HepG2 (cell line): Measurements from ENCODE around the gene CHFR. TPM values are rescaled to one million over a fixed set of nuclear protein-coding genes. Genes with fewer than 3 reads are reported as not detected.

Experiments
- ATAC-seq: fragments of 200-7000 bp; cut with Tn5 transposase; 3 replicates; pipeline ENCODE4 v1.9.1; 2020; ENCODE audit warnings: mild to moderate bottlenecking, moderate library complexity
- BruUV-seq: library from RNA; stranded (reverse); fragments of 400-500 nt; replicated peaks from 2 replicates; lab custom pipeline; 2021; lab: Mats Ljungman, UMichigan
- CTCF ChIA-PET: fragments of 300-600 bp; formaldehyde crosslinking; extraction: SDS; loops from one replicate; lab custom pipeline; 2021; ENCODE audit warnings: low total read pairs, inconsistent platforms, low intra/inter-chr PET ratio; lab: Yijun Ruan, JAX
- POLR2A ChIA-PET: fragments of 350-600 bp; sonication (Branson Sonifier 250); formaldehyde crosslinking; loops from one replicate; lab custom pipeline; 2020; ENCODE audit warnings: antibody characterized with exemption, inconsistent platforms; lab: Yijun Ruan, JAX
- DNase-seq: peaks from one replicate; pipeline ENCODE4 v3.0.0-alpha.2; 2015; ENCODE audit warnings: low spot score
- FAIRE-seq: peaks from 3 replicates; lab custom pipeline; 2011; peaks lifted over from hg19 to GRCh38; lab: Jason Lieb, UNC
- H2AFZ ChIP-seq: one replicate; pipeline ENCODE4 v1.6.1; 2011; ENCODE audit warnings: low read length, inconsistent platforms
- H3K27ac ChIP-seq: fragments of 300-600 bp; 3 replicates; pipeline ENCODE4 v1.8.0; 2011; ENCODE audit warnings: mixed run types, mild to moderate bottlenecking, mixed read lengths, low read length, inconsistent platforms; ENCODE audit not compliant: insufficient read depth; ENCODE audit errors: extremely low read length
- H3K27me3 ChIP-seq, 2 experiments: fragments of 200-600 bp in 1 of 2; 2 replicates in 1 of 2; 3 replicates in 1 of 2; pipeline versions ENCODE4 v1.6.0 to v1.8.0; 2011; ENCODE audit warnings: low read length in 2 of 2, mild to moderate bottlenecking in 2 of 2, moderate library complexity in 2 of 2, inconsistent platforms in 1 of 2; ENCODE audit not compliant: insufficient read depth in 2 of 2, control insufficient read depth in 1 of 2
- H3K36me3 ChIP-seq, 2 experiments: fragments of 200-600 bp in 1 of 2; replicated peaks in 1 of 2; 2 replicates in 1 of 2; 3 replicates in 1 of 2; pipeline versions ENCODE4 v1.5.1 to v1.8.0; 2011; ENCODE audit warnings: low read length in 2 of 2, inconsistent platforms in 1 of 2; ENCODE audit not compliant: insufficient read depth in 2 of 2, control insufficient read depth in 1 of 2
- H3K4me1 ChIP-seq: 2 replicates; pipeline ENCODE4 v1.5.1; 2012; ENCODE audit warnings: low read length, inconsistent platforms; ENCODE audit not compliant: insufficient read depth
- H3K4me2 ChIP-seq: 2 replicates; pipeline ENCODE4 v1.6.0; 2011; ENCODE audit warnings: low read depth, low read length, inconsistent platforms
- H3K4me3 ChIP-seq, 3 experiments: fragments of 200-600 bp in 1 of 3; sonication (generic), shearing (Covaris generic) in 1 of 3; replicated peaks in 1 of 3; 2 replicates each; pipeline ENCODE4 v1.5.1; 2011 to 2016; ENCODE audit warnings: low read length in 3 of 3, inconsistent platforms in 2 of 3, low read depth in 2 of 3, mild to moderate bottlenecking in 2 of 3, control low read depth in 1 of 3, mixed read lengths in 1 of 3; ENCODE audit not compliant: insufficient read depth in 1 of 3
- H3K79me2 ChIP-seq: one replicate; pipeline ENCODE4 v1.6.1; 2011; ENCODE audit warnings: low read length, inconsistent platforms; ENCODE audit not compliant: insufficient read depth
- H3K9ac ChIP-seq: 2 replicates; pipeline ENCODE4 v1.6.0; 2011; ENCODE audit warnings: mild to moderate bottlenecking, low read depth, low read length, inconsistent platforms; ENCODE audit not compliant: insufficient read depth
- H3K9me3 ChIP-seq: 2 replicates; pipeline ENCODE4 v1.5.1; 2012; ENCODE audit warnings: mild to moderate bottlenecking, low read length
- H4K20me1 ChIP-seq: 2 replicates; pipeline ENCODE4 v1.6.0; 2011; ENCODE audit warnings: inconsistent platforms, mild to moderate bottlenecking, low read length, moderate library complexity; ENCODE audit not compliant: insufficient read depth
- ARNTL ChIP-seq: sonication (generic); formaldehyde crosslinking; IDR thresholded peaks from 2 replicates; pipeline ENCODE4 v1.4.0; 2020; ENCODE audit warnings: mild to moderate bottlenecking, missing genetic modification reagents
- ATRX ChIP-seq: sonication (generic); formaldehyde crosslinking; IDR thresholded peaks from 2 replicates; pipeline ENCODE4 v1.4.0; 2020; ENCODE audit warnings: missing genetic modification reagents, borderline replicate concordance
- CAMTA2 ChIP-seq: sonication (generic); formaldehyde crosslinking; IDR thresholded peaks from 2 replicates; pipeline ENCODE4 v1.4.0; 2020; ENCODE audit warnings: mild to moderate bottlenecking, missing genetic modification reagents, borderline replicate concordance
- CBX5 ChIP-seq: sonication (generic); formaldehyde crosslinking; IDR thresholded peaks from 2 replicates; pipeline ENCODE4 v1.4.0; 2020; ENCODE audit warnings: missing genetic modification reagents, borderline replicate concordance
- CEBPB ChIP-seq: IDR thresholded peaks from 2 replicates; pipeline ENCODE4 v1.6.1; 2011; ENCODE audit warnings: low read depth, low read length, improper control_type of control experiment, borderline replicate concordance
- FOXO1 ChIP-seq: sonication (generic); formaldehyde crosslinking; IDR thresholded peaks from 2 replicates; pipeline ENCODE4 v1.4.0; 2020; ENCODE audit warnings: missing genetic modification reagents
- MAFK ChIP-seq, 2 experiments: IDR thresholded peaks in 1 of 2; conservative IDR thresholded peaks in 1 of 2; 2 replicates each; pipeline ENCODE4 v1.6.1; 2011; ENCODE audit warnings: improper control_type of control experiment in 2 of 2, low read length in 2 of 2
- NRL ChIP-seq: sonication (generic); formaldehyde crosslinking; IDR thresholded peaks from 2 replicates; pipeline ENCODE4 v1.5.0; 2020; ENCODE audit warnings: missing genetic modification reagents, mild to moderate bottlenecking, moderate library complexity, borderline replicate concordance
- POLR2A ChIP-seq, 2 experiments: IDR thresholded peaks; 2 replicates each; pipeline ENCODE4 v1.6.1; 2011; ENCODE audit warnings: low read depth in 2 of 2, low read length in 2 of 2, mild to moderate bottlenecking in 1 of 2, moderate library complexity in 1 of 2; ENCODE audit not compliant: insufficient read depth in 1 of 2
- SETDB1 ChIP-seq: sonication (generic); formaldehyde crosslinking; IDR thresholded peaks from 2 replicates; pipeline ENCODE4 v1.5.1; 2020; ENCODE audit warnings: missing genetic modification reagents, mild to moderate bottlenecking, borderline replicate concordance
- XBP1 ChIP-seq: sonication (generic); formaldehyde crosslinking; IDR thresholded peaks from 2 replicates; pipeline ENCODE4 v1.5.0; 2020; ENCODE audit warnings: missing genetic modification reagents
- ZBTB10 ChIP-seq: sonication (generic); formaldehyde crosslinking; IDR thresholded peaks from 2 replicates; pipeline ENCODE4 v1.4.0; 2020; ENCODE audit warnings: missing genetic modification reagents, borderline replicate concordance
- ZBTB7A ChIP-seq: sonication (generic); formaldehyde crosslinking; IDR thresholded peaks from 2 replicates; pipeline ENCODE4 v1.8.0; 2022; ENCODE audit warnings: mild to moderate bottlenecking, missing genetic modification reagents
- ZNF274 ChIP-seq: sonication (generic); formaldehyde crosslinking; IDR thresholded peaks from 2 replicates; pipeline ENCODE4 v1.5.1; 2020; ENCODE audit warnings: mild to moderate bottlenecking, missing genetic modification reagents
- ZNF616 ChIP-seq: sonication (generic); formaldehyde crosslinking; IDR thresholded peaks from 2 replicates; pipeline ENCODE4 v1.5.0; 2020; ENCODE audit warnings: low read depth, mild to moderate bottlenecking, missing genetic modification reagents
- WGBS: methylation state at CpG from one replicate; pipeline ENCODE4 v1.1.6; 2017; ENCODE audit warnings: low lambda C conversion rate; 5-methylcytosine and 5-hydroxymethylcytosine counted together
- in situ Hi-C: cut with HindIII; loops from 2 replicates; pipeline ENCODE4 v1.10.0; 2017; ENCODE audit warnings: low pct_unique_long_range_greater_than_20kb; ENCODE audit not compliant: extremely low pct_ligation_motif_present
- intact Hi-C: fragments of 100-400 bp; cut with micrococcal nuclease; formaldehyde crosslinking; loops from one replicate; pipeline ENCODE4 v1.10.0; 2022; ENCODE audit not compliant: unreplicated experiment
- polyA plus RNA-seq, 8 experiments: library from polyadenylated mRNA; depleted of rRNA in 3 of 8; stranded (reverse) in 7 of 8; unstranded in 1 of 8; fragments of >200 nt; fragmentation: Illumina TruSeq in 4 of 8; extraction: Trizol in 4 of 8; gene quantifications; 2 replicates each; pipeline versions ENCODE4 v1.2.1 to v1.2.3, GENCODE V29; 2011 to 2016; ENCODE audit warnings: low read depth in 4 of 8, missing spikeins in 1 of 8, mixed read lengths in 1 of 8; ENCODE audit not compliant: insufficient read depth in 1 of 8
- total RNA-seq, 5 experiments: library from RNA; depleted of rRNA; stranded (reverse); fragments of >200 nt; fragmentation: Illumina TruSeq; extraction: Trizol; gene quantifications; 2 replicates each; pipeline ENCODE4 v1.2.3, GENCODE V29; 2016; ENCODE audit warnings: low read depth in 1 of 5

The CHFR gene
- total and polyA plus RNA-seq, 2 of the 13 experiments (the other 11 are each of a cell fraction or from before 2014, with no cell fraction given) = 21.4 to 21.5 TPM

- H3K27me3 ChIP-seq = no peaks in the 10 kb centered on the region
- H3K9me3 ChIP-seq = peaks cover 73% of the 10 kb centered on the region
- ChIA-PET POLR2A (no interaction called here), CTCF (no interaction called here)
- H3K27ac ChIP-seq = no peak overlapping the region
- no peaks in the 10 kb centered on the region for H4K20me1 ChIP-seq
- H2AFZ ChIP-seq = no peak overlapping the region
- no peak overlapping the region for H3K4me2 ChIP-seq
- TF ChIP-seq ATRX = no peak
- TF ChIP-seq FOXO1 (CRISPR knock-in tag) = no peak
- TF ChIP-seq XBP1 = no peak
- TF ChIP-seq MAFK (conservative IDR thresholded peaks at IDR 0.05 in 1 of 2, IDR thresholded peaks at IDR 0.05 in 1 of 2; ENCODE audit: low read length in 2 of 2) = no peak
- TF ChIP-seq ARNTL (CRISPR knock-in tag) = no peak
- H3K36me3 ChIP-seq = peaks cover 0 to 2% of the 10 kb centered on the region in 2 experiments; a peak in 1 of 5 replicates
- no peak for DNase-seq
- no peak overlapping the region for H3K9ac ChIP-seq
- no peaks in the 10 kb centered on the region for H3K79me2 ChIP-seq
- H3K4me3 ChIP-seq = no peak overlapping the region
- H3K4me1 ChIP-seq = no peaks in the 10 kb centered on the region
- intact Hi-C loops (no loop called here), in situ Hi-C loops (no loop called here)
- ATAC-seq = no peak
- 51% methylated on average over 2 of the region's 2 CpGs for WGBS
- no TSS peak for BruUV-seq
- no peak for FAIRE-seq
These were observed 48.8 kb upstream of the CHFR start for GRCh38 chr12:132936163-132936562.

- no peaks in the 10 kb centered on the region for H3K4me1 ChIP-seq
- POLR2A ChIA-PET = no interaction called here
- no peak overlapping the region for H3K27ac ChIP-seq
- CTCF ChIA-PET = no interaction called here
- no peak overlapping the region for H2AFZ ChIP-seq
- no peak for ATAC-seq
- H3K9ac ChIP-seq = no peak overlapping the region
- TF ChIP-seq ZBTB10 = no peak
- no peak for TF ChIP-seq NRL (CRISPR knock-in tag)
- TF ChIP-seq ZBTB7A (CRISPR knock-in tag) = no peak
- TF ChIP-seq ZNF274 = peak; percentile 100
- TF ChIP-seq ZNF616 = no peak
- 0 out of 2 replicates have a peak, but pooled peaks have one; percentile 38 for TF ChIP-seq CBX5
- TF ChIP-seq SETDB1 (CRISPR knock-in tag) = no peak
- TF ChIP-seq CEBPB = no peak
- no peak for TF ChIP-seq POLR2A (IDR thresholded peaks at IDR 0.05; ENCODE audit: insufficient read depth in 1 of 2, low read depth in 2 of 2, low read length in 2 of 2)
- no peak for TF ChIP-seq CAMTA2 (CRISPR knock-in tag)
- H3K4me2 ChIP-seq = no peak overlapping the region
- intact Hi-C loops (no loop called here), in situ Hi-C loops (no loop called here)
- no peaks in the 10 kb centered on the region for H3K79me2 ChIP-seq
- DNase-seq = no peak
- no peaks in the 10 kb centered on the region for H3K27me3 ChIP-seq
- H4K20me1 ChIP-seq = no peaks in the 10 kb centered on the region
- WGBS = 96% methylated on average over 6 of the region's 6 CpGs
- BruUV-seq = no TSS peak
- no peak for FAIRE-seq
- peaks cover 90% of the 10 kb centered on the region for H3K9me3 ChIP-seq
- no peak overlapping the region for H3K4me3 ChIP-seq
- peaks cover 2 to 3% of the 10 kb centered on the region in 2 experiments; a peak in 1 of 5 replicates for H3K36me3 ChIP-seq
These were observed 39.0 kb upstream of the CHFR start for GRCh38 chr12:132926415-132926833.
